Measurements from ENCODE around the gene CHST6. TPM values are rescaled to one million over a fixed set of nuclear protein-coding genes. Genes with fewer than 3 reads are reported as not detected.

CHST6 gene
- total and polyA plus RNA-seq, 2 of the 8 experiments (the other 6 are each of a cell fraction or from before 2014, with no cell fraction given), result 18.2 to 25.4 TPM

DNA sequence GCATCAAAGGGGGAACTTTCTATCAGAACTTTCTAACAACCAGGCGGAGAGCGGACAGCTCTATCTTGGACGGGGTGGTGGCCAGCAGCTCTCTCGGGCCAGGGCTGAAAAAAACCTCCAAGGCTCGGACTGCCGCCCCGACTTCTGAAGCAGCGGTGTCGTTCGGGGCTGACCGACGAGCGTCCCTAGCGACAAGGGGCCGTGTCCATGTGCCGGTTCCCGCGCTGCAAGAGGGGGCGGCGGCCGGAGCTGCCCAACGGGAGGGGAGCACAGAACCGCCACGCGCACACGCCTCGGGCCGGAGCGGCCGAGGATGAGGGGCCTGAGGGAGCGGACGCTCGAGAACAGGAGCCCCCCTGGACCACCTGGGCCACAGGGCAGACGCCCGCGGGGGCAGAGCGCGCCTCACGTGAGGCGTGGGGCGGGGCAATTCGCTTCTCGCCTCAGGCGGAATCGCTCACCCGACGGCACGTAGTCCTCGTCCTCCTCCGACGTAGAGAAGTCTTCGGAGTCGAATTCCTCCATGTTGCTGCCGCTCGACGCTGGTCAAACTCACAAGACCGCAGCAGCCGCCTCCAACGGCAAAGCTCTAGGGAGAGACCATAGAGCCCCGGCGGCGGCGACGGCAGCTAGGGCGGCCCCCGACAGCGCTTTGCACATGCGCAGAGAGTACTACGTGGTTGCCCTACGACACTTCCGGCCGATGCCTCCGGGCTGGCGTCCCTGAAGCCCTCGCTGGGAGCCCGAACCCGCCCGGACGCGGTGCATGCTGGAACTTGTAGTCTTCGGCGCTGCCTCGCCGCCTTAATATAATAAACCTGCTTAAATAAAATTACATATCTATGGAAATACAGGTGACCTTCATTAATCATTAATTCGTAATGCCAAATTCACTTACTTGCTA, 62.2 kb downstream of the CHST6 start, which contains the start of gene CFDP1 (continued):
- TF ChIP-seq HDAC6 (IDR thresholded peaks at IDR 0.05; ENCODE audit: low read depth, low read length) (no peak), EGR1 (IDR thresholded peaks at IDR 0.05; ENCODE audit: borderline replicate concordance, low read depth, low read length) (0 out of 2 replicates have a peak, but pooled peaks have one; percentile 14), NRF1 (IDR thresholded peaks at IDR 0.05; ENCODE audit: low read depth, low read length) (peak; percentile 76), CBX5 (IDR thresholded peaks at IDR 0.05; ENCODE audit: low read depth, low read length) (no peak), POLR2AphosphoS5 (IDR thresholded peaks at IDR 0.05; ENCODE audit: low read depth, low read length) (peak; percentile 74), SAP30 (IDR thresholded peaks at IDR 0.05; ENCODE audit: insufficient read depth, insufficient replicate concordance, low read length) (peak; percentile 84), SIX5 (IDR thresholded peaks at IDR 0.05; ENCODE audit: low read depth, low read length) (peak; percentile 70), CEBPB (IDR thresholded peaks at IDR 0.05; ENCODE audit: low read depth, low read length) (no peak), GTF2F1 (IDR thresholded peaks at IDR 0.05; ENCODE audit: borderline replicate concordance, low read depth, low read length) (no peak), NANOG (IDR thresholded peaks at IDR 0.05; ENCODE audit: insufficient read depth, low read depth, low read length, poor library complexity, severe bottlenecking) (no peak), HDAC2 (IDR thresholded peaks at IDR 0.05; ENCODE audit: borderline replicate concordance in 1 of 2, low read depth in 2 of 2, low read length in 2 of 2) (peak in 1 of 2 experiments; percentile 84; a peak in 2 of 4 replicates), SP4 (IDR thresholded peaks at IDR 0.05; ENCODE audit: low read length) (no peak; the same call in 1 of the 2 replicates), FOSL1 (IDR thresholded peaks at IDR 0.05; ENCODE audit: insufficient read depth, low read depth, low read length) (no peak), RXRA (IDR thresholded peaks at IDR 0.05; ENCODE audit: insufficient read depth, low read depth, low read length) (no peak), SP2 (IDR thresholded peaks at IDR 0.05; ENCODE audit: low read length) (no peak), SIRT6 (IDR thresholded peaks at IDR 0.05; ENCODE audit: low read length) (no peak)
- TF ChIP-seq, protein P1, sequence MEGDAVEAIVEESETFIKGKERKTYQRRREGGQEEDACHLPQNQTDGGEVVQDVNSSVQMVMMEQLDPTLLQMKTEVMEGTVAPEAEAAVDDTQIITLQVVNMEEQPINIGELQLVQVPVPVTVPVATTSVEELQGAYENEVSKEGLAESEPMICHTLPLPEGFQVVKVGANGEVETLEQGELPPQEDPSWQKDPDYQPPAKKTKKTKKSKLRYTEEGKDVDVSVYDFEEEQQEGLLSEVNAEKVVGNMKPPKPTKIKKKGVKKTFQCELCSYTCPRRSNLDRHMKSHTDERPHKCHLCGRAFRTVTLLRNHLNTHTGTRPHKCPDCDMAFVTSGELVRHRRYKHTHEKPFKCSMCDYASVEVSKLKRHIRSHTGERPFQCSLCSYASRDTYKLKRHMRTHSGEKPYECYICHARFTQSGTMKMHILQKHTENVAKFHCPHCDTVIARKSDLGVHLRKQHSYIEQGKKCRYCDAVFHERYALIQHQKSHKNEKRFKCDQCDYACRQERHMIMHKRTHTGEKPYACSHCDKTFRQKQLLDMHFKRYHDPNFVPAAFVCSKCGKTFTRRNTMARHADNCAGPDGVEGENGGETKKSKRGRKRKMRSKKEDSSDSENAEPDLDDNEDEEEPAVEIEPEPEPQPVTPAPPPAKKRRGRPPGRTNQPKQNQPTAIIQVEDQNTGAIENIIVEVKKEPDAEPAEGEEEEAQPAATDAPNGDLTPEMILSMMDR (IDR thresholded peaks at IDR 0.05; ENCODE audit: control extremely low read depth in 1 of 3, insufficient read depth in 1 of 3, low read depth in 1 of 3, low read length in 3 of 3), result no peak
- TF ChIP-seq, protein P2, sequence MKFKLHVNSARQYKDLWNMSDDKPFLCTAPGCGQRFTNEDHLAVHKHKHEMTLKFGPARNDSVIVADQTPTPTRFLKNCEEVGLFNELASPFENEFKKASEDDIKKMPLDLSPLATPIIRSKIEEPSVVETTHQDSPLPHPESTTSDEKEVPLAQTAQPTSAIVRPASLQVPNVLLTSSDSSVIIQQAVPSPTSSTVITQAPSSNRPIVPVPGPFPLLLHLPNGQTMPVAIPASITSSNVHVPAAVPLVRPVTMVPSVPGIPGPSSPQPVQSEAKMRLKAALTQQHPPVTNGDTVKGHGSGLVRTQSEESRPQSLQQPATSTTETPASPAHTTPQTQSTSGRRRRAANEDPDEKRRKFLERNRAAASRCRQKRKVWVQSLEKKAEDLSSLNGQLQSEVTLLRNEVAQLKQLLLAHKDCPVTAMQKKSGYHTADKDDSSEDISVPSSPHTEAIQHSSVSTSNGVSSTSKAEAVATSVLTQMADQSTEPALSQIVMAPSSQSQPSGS (IDR thresholded peaks at IDR 0.05; ENCODE audit: low read length), result peak; percentile 67; the same call in 1 of the 2 replicates
- TF ChIP-seq, protein P3, sequence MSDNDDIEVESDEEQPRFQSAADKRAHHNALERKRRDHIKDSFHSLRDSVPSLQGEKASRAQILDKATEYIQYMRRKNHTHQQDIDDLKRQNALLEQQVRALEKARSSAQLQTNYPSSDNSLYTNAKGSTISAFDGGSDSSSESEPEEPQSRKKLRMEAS (IDR thresholded peaks at IDR 0.05), result peak; percentile 99
